Liver (tissue), 9 donors: ENCODE data around the gene ADRA2C. TPM values are rescaled to one million over a fixed set of nuclear protein-coding genes. Genes with fewer than 3 reads are reported as not detected.

ENCODE experiments used
- DNase-seq: peaks from one replicate; pipeline ENCODE4 v3.0.0-alpha.2; 2017; ENCODE audit warnings: low spot score
- H3K27ac ChIP-seq, 2 donors: one replicate each; pipeline ENCODE4 v1.7.0; 2013; ENCODE audit warnings: inconsistent platforms in 2 of 2, low read length in 2 of 2, control low read depth in 1 of 2, low read depth in 1 of 2, mild to moderate bottlenecking in 1 of 2
- H3K27me3 ChIP-seq, 4 donors: one replicate each; pipeline versions ENCODE4 v1.6.1 to v1.7.0; 2013; ENCODE audit warnings: low read length in 3 of 4, inconsistent platforms in 1 of 4, mild to moderate bottlenecking in 1 of 4, moderate library complexity in 1 of 4; ENCODE audit not compliant: control insufficient read depth in 4 of 4, insufficient read depth in 4 of 4
- H3K36me3 ChIP-seq, 4 donors: one replicate each; pipeline versions ENCODE4 v1.6.1 to v1.7.0; 2013; ENCODE audit warnings: low read length in 3 of 4, mild to moderate bottlenecking in 3 of 4, low read depth in 1 of 4, moderate library complexity in 1 of 4; ENCODE audit not compliant: control insufficient read depth in 4 of 4, insufficient read depth in 3 of 4
- H3K4me1 ChIP-seq, 4 donors: one replicate each; pipeline versions ENCODE4 v1.6.1 to v1.7.0; 2013; ENCODE audit warnings: low read length in 3 of 4, mild to moderate bottlenecking in 3 of 4, moderate library complexity in 1 of 4; ENCODE audit not compliant: control insufficient read depth in 4 of 4, insufficient read depth in 4 of 4
- H3K4me3 ChIP-seq, 3 donors: one replicate each; pipeline versions ENCODE4 v1.6.1 to v1.7.0; 2013; ENCODE audit warnings: low read length in 3 of 3, control low read depth in 1 of 3, low read depth in 1 of 3, mild to moderate bottlenecking in 1 of 3
- H3K9ac ChIP-seq, 2 donors: one replicate each; pipeline ENCODE4 v1.7.0; 2013; ENCODE audit warnings: low read length in 2 of 2, mild to moderate bottlenecking in 2 of 2, moderate library complexity in 2 of 2, control low read depth in 1 of 2, low read depth in 1 of 2
- H3K9me3 ChIP-seq, 4 donors: one replicate each; pipeline versions ENCODE4 v1.6.1 to v1.7.0; 2013; ENCODE audit warnings: low read length in 3 of 4; ENCODE audit not compliant: control insufficient read depth in 4 of 4
- EGR1 ChIP-seq, 2 donors: IDR thresholded peaks; 2 replicates each; pipeline ENCODE4 v1.6.1; 2016 to 2018; ENCODE audit warnings: antibody characterized with exemption in 2 of 2, low read depth in 2 of 2
- FOXA2 ChIP-seq: IDR thresholded peaks from 2 replicates; pipeline ENCODE4 v1.6.1; 2016; ENCODE audit warnings: antibody characterized with exemption
- GABPA ChIP-seq, 2 donors: IDR thresholded peaks in 1 of 2; conservative IDR thresholded peaks in 1 of 2; 2 replicates each; pipeline ENCODE4 v1.6.1; 2016; ENCODE audit warnings: antibody characterized with exemption in 2 of 2, mild to moderate bottlenecking in 1 of 2, moderate library complexity in 1 of 2
- HNF4A ChIP-seq, 2 donors: conservative IDR thresholded peaks; 2 replicates each; pipeline ENCODE4 v1.6.1; 2016; ENCODE audit warnings: antibody characterized with exemption in 2 of 2, mild to moderate bottlenecking in 2 of 2
- HNF4G ChIP-seq: IDR thresholded peaks from 2 replicates; pipeline ENCODE4 v1.6.1; 2016; ENCODE audit warnings: antibody characterized with exemption
- JUND ChIP-seq, 2 donors: IDR thresholded peaks; 2 replicates each; pipeline ENCODE4 v1.6.1; 2016; ENCODE audit warnings: antibody characterized with exemption in 2 of 2
- NR2F2 ChIP-seq: IDR thresholded peaks from 2 replicates; pipeline ENCODE4 v1.6.1; 2016; ENCODE audit warnings: antibody characterized with exemption
- RAD21 ChIP-seq, 2 donors: IDR thresholded peaks; 2 replicates each; pipeline ENCODE4 v1.6.1; 2016; ENCODE audit warnings: antibody characterized with exemption in 2 of 2, mild to moderate bottlenecking in 2 of 2
- RXRA ChIP-seq, 2 donors: IDR thresholded peaks; 2 replicates each; pipeline ENCODE4 v1.6.1; 2017 to 2018; ENCODE audit warnings: antibody characterized with exemption in 2 of 2, mild to moderate bottlenecking in 1 of 2
- SP1 ChIP-seq: IDR thresholded peaks from 2 replicates; pipeline ENCODE4 v1.6.1; 2018; ENCODE audit warnings: antibody characterized with exemption, mild to moderate bottlenecking
- TAF1 ChIP-seq: conservative IDR thresholded peaks from 2 replicates; pipeline ENCODE4 v1.6.1; 2016; ENCODE audit warnings: antibody characterized with exemption, mild to moderate bottlenecking
- YY1 ChIP-seq: IDR thresholded peaks from 2 replicates; pipeline ENCODE4 v1.6.1; 2016; ENCODE audit warnings: antibody characterized with exemption, mild to moderate bottlenecking
- WGBS: extraction: QIAGEN DNeasy Blood & Tissue Kit; methylation state at CpG from one replicate; pipeline ENCODE4 v1.1.7; 2013; 5-methylcytosine and 5-hydroxymethylcytosine counted together
- polyA plus RNA-seq, 2 donors: library from polyadenylated mRNA; stranded (reverse) in 1 of 2; unstranded in 1 of 2; fragments of 200-250 nt in 1 of 2; fragments of >200 nt in 1 of 2; fragmentation: Nextera tagmentation in 1 of 2; extraction: Ambion mirVana in 1 of 2; gene quantifications; one replicate each; pipeline versions ENCODE4 v1.2.1 to v1.2.3, GENCODE V29; 2013 to 2015
- total RNA-seq, 2 donors: library from RNA; depleted of rRNA; stranded (reverse); fragments of >200 nt; gene quantifications; one replicate each; pipeline ENCODE4 v1.2.3, GENCODE V29; 2014
- TF ChIP-seq, protein P1 (sequence below): IDR thresholded peaks from 2 replicates; pipeline ENCODE4 v1.6.1; 2016; ENCODE audit warnings: antibody characterized with exemption
- TF ChIP-seq, protein P2 (sequence below): fragments of 150-350 bp; IDR thresholded peaks from 2 replicates; pipeline ENCODE4 v1.5.1; 2017; ENCODE audit warnings: improper control_type of control experiment, low read depth, low read length; ENCODE audit not compliant: missing input control
- TF ChIP-seq, protein P3 (sequence below): IDR thresholded peaks from 2 replicates; pipeline ENCODE4 v1.6.1; 2016; ENCODE audit warnings: antibody characterized with exemption
- TF ChIP-seq, protein P4 (sequence below): IDR thresholded peaks from 2 replicates; pipeline ENCODE4 v1.6.1; 2016; ENCODE audit warnings: antibody characterized with exemption
- TF ChIP-seq, protein P5 (sequence below): IDR thresholded peaks from 2 replicates; pipeline ENCODE4 v1.6.1; 2016; ENCODE audit warnings: antibody characterized with exemption, mild to moderate bottlenecking
- donor health status: healthy.
- donor health status: healthy.
- donor health status: healthy.
- donor health status: healthy.
- donor health status: healthy.

The ADRA2C gene
- total and polyA plus RNA-seq, 4 donors = 0.19 to 1.1 (median 0.28) TPM; not detected in 1

DNA sequence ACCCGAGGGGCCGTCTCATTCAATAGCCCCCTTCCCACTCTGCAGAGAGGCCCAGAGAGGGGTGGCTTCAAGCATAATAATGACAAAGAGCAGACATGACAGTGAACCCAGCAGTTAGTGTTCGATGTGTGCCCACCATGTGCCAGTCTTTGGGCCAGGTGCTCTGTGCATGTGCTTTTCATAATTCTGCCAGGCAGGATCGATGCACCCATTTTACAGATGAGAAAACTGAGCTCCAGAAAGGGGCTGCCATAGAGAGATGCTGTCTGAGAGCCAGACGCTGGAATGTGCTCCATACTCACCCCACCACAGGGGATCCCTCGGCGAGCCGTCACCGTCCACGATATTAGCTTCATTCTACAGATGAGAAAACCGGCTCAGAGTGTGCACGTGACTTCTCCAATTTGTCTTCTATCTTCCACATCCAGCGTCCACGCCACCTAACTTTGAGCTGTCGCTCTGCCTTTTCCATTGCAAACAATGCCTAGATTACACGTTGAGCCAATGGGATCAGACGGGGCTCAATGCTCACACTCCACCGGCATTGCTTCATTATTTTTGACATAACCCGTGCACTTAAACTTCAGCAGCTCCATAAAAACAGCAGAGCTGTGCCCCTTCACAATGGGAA, 8.2 kb downstream of the ADRA2C start:
- H3K27me3 ChIP-seq = peaks cover 0 to 5% (median 0%) of the 10 kb centered on the region in 4 donors
- WGBS = 86% methylated on average over 19 of the region's 19 CpGs
- H3K36me3 ChIP-seq = no peaks in the 10 kb centered on the region
- TF ChIP-seq, protein P1, sequence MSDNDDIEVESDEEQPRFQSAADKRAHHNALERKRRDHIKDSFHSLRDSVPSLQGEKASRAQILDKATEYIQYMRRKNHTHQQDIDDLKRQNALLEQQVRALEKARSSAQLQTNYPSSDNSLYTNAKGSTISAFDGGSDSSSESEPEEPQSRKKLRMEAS = no peak
- no peak for TF ChIP-seq HNF4A (conservative IDR thresholded peaks at IDR 0.05)
- no peak for TF ChIP-seq TAF1
- TF ChIP-seq YY1 = no peak
- TF ChIP-seq SP1 = no peak
- TF ChIP-seq RAD21 (IDR thresholded peaks at IDR 0.05) = no peak
- TF ChIP-seq, protein P2, sequence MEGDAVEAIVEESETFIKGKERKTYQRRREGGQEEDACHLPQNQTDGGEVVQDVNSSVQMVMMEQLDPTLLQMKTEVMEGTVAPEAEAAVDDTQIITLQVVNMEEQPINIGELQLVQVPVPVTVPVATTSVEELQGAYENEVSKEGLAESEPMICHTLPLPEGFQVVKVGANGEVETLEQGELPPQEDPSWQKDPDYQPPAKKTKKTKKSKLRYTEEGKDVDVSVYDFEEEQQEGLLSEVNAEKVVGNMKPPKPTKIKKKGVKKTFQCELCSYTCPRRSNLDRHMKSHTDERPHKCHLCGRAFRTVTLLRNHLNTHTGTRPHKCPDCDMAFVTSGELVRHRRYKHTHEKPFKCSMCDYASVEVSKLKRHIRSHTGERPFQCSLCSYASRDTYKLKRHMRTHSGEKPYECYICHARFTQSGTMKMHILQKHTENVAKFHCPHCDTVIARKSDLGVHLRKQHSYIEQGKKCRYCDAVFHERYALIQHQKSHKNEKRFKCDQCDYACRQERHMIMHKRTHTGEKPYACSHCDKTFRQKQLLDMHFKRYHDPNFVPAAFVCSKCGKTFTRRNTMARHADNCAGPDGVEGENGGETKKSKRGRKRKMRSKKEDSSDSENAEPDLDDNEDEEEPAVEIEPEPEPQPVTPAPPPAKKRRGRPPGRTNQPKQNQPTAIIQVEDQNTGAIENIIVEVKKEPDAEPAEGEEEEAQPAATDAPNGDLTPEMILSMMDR = no peak
- TF ChIP-seq GABPA (IDR thresholded peaks at IDR 0.05 in 1 of 2, conservative IDR thresholded peaks at IDR 0.05 in 1 of 2) = no peak
- TF ChIP-seq EGR1 (IDR thresholded peaks at IDR 0.05; ENCODE audit: low read depth in 2 of 2) = no peak
- TF ChIP-seq NR2F2 = no peak
- TF ChIP-seq, protein P3, sequence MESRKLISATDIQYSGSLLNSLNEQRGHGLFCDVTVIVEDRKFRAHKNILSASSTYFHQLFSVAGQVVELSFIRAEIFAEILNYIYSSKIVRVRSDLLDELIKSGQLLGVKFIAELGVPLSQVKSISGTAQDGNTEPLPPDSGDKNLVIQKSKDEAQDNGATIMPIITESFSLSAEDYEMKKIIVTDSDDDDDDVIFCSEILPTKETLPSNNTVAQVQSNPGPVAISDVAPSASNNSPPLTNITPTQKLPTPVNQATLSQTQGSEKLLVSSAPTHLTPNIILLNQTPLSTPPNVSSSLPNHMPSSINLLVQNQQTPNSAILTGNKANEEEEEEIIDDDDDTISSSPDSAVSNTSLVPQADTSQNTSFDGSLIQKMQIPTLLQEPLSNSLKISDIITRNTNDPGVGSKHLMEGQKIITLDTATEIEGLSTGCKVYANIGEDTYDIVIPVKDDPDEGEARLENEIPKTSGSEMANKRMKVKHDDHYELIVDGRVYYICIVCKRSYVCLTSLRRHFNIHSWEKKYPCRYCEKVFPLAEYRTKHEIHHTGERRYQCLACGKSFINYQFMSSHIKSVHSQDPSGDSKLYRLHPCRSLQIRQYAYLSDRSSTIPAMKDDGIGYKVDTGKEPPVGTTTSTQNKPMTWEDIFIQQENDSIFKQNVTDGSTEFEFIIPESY = no peak
- TF ChIP-seq, protein P4, sequence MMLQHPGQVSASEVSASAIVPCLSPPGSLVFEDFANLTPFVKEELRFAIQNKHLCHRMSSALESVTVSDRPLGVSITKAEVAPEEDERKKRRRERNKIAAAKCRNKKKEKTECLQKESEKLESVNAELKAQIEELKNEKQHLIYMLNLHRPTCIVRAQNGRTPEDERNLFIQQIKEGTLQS = no peak
- TF ChIP-seq HNF4G = no peak
- no peaks in the 10 kb centered on the region for H3K9me3 ChIP-seq
- no peak for DNase-seq
- no peak overlapping the region for H3K9ac ChIP-seq
- H3K27ac ChIP-seq = no peak overlapping the region
- H3K4me3 ChIP-seq = no peak overlapping the region
- H3K4me1 ChIP-seq = no peaks in the 10 kb centered on the region

DNA sequence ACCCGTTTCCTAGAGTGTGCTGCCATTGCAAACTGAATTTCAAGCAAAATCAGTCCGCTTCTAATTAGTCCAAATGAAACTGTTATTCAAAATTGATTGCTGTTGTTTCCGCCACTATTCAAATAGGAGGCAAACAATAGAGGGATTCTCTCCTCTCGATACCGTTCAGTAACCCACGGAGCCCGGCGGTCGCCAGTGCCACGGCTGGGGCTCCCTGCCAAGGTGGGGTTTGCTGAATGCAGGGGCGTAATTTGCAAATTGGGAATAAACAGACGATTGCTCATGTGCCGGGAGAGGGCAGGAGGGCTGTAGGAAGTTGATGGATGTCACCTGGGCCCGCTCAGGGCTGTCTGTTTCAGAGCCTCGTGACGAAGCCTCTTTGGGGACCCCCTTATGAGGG, 8.8 kb downstream of the ADRA2C start:
- 74% methylated on average over 16 of the region's 16 CpGs for WGBS
- Histone ChIP-seq H3K4me3 (no peak overlapping the region), H3K27ac (no peak overlapping the region), H3K27me3 (peaks cover 0 to 5% (median 0%) of the 10 kb centered on the region in 4 donors), H3K4me1 (no peaks in the 10 kb centered on the region), H3K9me3 (no peaks in the 10 kb centered on the region), H3K36me3 (no peaks in the 10 kb centered on the region), H3K9ac (no peak overlapping the region)
- no peak for DNase-seq
- TF ChIP-seq, protein P2 = no peak
- TF ChIP-seq YY1 (no peak), TAF1 (no peak), GABPA (IDR thresholded peaks at IDR 0.05 in 1 of 2, conservative IDR thresholded peaks at IDR 0.05 in 1 of 2) (no peak), SP1 (no peak), HNF4G (no peak), NR2F2 (no peak), EGR1 (IDR thresholded peaks at IDR 0.05; ENCODE audit: low read depth in 2 of 2) (no peak), JUND (IDR thresholded peaks at IDR 0.05) (no peak), HNF4A (conservative IDR thresholded peaks at IDR 0.05) (no peak), RXRA (IDR thresholded peaks at IDR 0.05) (no peak), FOXA2 (no peak), RAD21 (IDR thresholded peaks at IDR 0.05) (no peak)
- TF ChIP-seq, protein P4 = no peak
- TF ChIP-seq, protein P5, sequence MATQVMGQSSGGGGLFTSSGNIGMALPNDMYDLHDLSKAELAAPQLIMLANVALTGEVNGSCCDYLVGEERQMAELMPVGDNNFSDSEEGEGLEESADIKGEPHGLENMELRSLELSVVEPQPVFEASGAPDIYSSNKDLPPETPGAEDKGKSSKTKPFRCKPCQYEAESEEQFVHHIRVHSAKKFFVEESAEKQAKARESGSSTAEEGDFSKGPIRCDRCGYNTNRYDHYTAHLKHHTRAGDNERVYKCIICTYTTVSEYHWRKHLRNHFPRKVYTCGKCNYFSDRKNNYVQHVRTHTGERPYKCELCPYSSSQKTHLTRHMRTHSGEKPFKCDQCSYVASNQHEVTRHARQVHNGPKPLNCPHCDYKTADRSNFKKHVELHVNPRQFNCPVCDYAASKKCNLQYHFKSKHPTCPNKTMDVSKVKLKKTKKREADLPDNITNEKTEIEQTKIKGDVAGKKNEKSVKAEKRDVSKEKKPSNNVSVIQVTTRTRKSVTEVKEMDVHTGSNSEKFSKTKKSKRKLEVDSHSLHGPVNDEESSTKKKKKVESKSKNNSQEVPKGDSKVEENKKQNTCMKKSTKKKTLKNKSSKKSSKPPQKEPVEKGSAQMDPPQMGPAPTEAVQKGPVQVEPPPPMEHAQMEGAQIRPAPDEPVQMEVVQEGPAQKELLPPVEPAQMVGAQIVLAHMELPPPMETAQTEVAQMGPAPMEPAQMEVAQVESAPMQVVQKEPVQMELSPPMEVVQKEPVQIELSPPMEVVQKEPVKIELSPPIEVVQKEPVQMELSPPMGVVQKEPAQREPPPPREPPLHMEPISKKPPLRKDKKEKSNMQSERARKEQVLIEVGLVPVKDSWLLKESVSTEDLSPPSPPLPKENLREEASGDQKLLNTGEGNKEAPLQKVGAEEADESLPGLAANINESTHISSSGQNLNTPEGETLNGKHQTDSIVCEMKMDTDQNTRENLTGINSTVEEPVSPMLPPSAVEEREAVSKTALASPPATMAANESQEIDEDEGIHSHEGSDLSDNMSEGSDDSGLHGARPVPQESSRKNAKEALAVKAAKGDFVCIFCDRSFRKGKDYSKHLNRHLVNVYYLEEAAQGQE = no peak
- TF ChIP-seq, protein P3 = no peak
